HCT116 (cell line): ENCODE data around the gene TMEM191C. TPM values are rescaled to one million over a fixed set of nuclear protein-coding genes. Genes with fewer than 3 reads are reported as not detected.
"Not testable (repeated sequence)": the region's sequence is repeated elsewhere in the genome, so short reads cannot be mapped to it uniquely, and the experiment has no call there.

ENCODE experiments used
- ATAC-seq: fragments of 200-7000 bp; cut with Tn5 transposase; 2 replicates; pipeline ENCODE4 v1.9.1; 2020; ENCODE audit warnings: mild to moderate bottlenecking, moderate library complexity
- Bru-seq: library from RNA; stranded (reverse); fragments of 400-500 nt; gene quantifications from one replicate; lab custom pipeline; 2021; lab: Mats Ljungman, UMichigan
- BruChase-seq, 2 experiments: library from RNA; stranded (reverse); fragments of 400-500 nt; gene quantifications; one replicate each; lab custom pipeline; 2021; lab: Mats Ljungman, UMichigan
- BruUV-seq: library from RNA; stranded (reverse); fragments of 400-500 nt; replicated peaks from 2 replicates; lab custom pipeline; 2021; lab: Mats Ljungman, UMichigan
- CTCF ChIA-PET: fragments of 300-600 bp; sonication (Branson Sonifier 250); formaldehyde crosslinking; loops from one replicate; lab custom pipeline; 2021; ENCODE audit warnings: antibody characterized with exemption; lab: Charles Lee
- POLR2A ChIA-PET: fragments of 300-600, 350-600 bp; sonication (Branson Sonifier 250); formaldehyde crosslinking; loops from one replicate; lab custom pipeline; 2021; ENCODE audit warnings: antibody characterized with exemption; lab: Charles Lee
- RAD21 ChIA-PET, 2 experiments: fragments of 300-600 bp; sonication (Branson Sonifier 250); formaldehyde crosslinking; loops; one replicate each; lab custom pipeline; 2023; ENCODE audit warnings: low total read pairs in 2 of 2; ENCODE audit not compliant: uncharacterized antibody in 2 of 2, unreplicated experiment in 2 of 2, low non-redundant PET in 1 of 2; lab: Charles Lee
- DNase-seq: peaks from one replicate; pipeline ENCODE4 v3.0.0-alpha.2; 2010; ENCODE audit warnings: low read depth, low spot score
- H2AFZ ChIP-seq: fragments of 200-600 bp; shearing (Covaris generic), sonication (generic); 2 replicates; pipeline ENCODE4 v1.6.1; 2017; ENCODE audit warnings: low read depth, mixed run types, mixed read lengths, antibody characterized with exemption, low read length; ENCODE audit not compliant: poor library complexity, severe bottlenecking
- H3K27ac ChIP-seq: 2 replicates; pipeline ENCODE4 v1.5.1; 2012; ENCODE audit warnings: low read depth, low read length
- H3K27me3 ChIP-seq: fragments of 200-600 bp; sonication (generic); 2 replicates; pipeline ENCODE4 v1.6.1; 2016; ENCODE audit warnings: mixed run types, low read length, mixed read lengths; ENCODE audit not compliant: insufficient read depth
- H3K36me3 ChIP-seq, 2 experiments: fragments of 200-500 bp in 1 of 2; fragments of 200-600 bp in 1 of 2; sonication (Bioruptor generic) in 1 of 2; sonication (generic) in 1 of 2; 2 replicates each; pipeline versions ENCODE4 v1.5.1 to v1.6.1; 2014 to 2016; ENCODE audit warnings: low read length in 2 of 2, inconsistent platforms in 1 of 2, mixed read lengths in 1 of 2, mixed run types in 1 of 2; ENCODE audit not compliant: insufficient read depth in 2 of 2, control insufficient read depth in 1 of 2
- H3K4me1 ChIP-seq, 2 experiments: fragments of 200-600 bp in 1 of 2; sonication (generic) in 1 of 2; 2 replicates each; pipeline versions ENCODE4 v1.5.1 to v1.6.1; 2012 to 2017; ENCODE audit warnings: low read length in 2 of 2, inconsistent platforms in 1 of 2, mild to moderate bottlenecking in 1 of 2, mixed read lengths in 1 of 2, mixed run types in 1 of 2, moderate library complexity in 1 of 2; ENCODE audit not compliant: insufficient read depth in 2 of 2, control insufficient read depth in 1 of 2
- H3K4me2 ChIP-seq: fragments of 200-600 bp; sonication (generic); 2 replicates; pipeline ENCODE4 v1.6.1; 2017; ENCODE audit warnings: mixed run types, low read length, mixed read lengths
- H3K4me3 ChIP-seq, 2 experiments: fragments of 200-600 bp in 1 of 2; sonication (generic) in 1 of 2; replicated peaks in 1 of 2; 2 replicates each; pipeline ENCODE4 v1.5.1; 2011 to 2016; ENCODE audit warnings: low read length in 2 of 2, control low read depth in 1 of 2, low read depth in 1 of 2, mild to moderate bottlenecking in 1 of 2, mixed read lengths in 1 of 2, mixed run types in 1 of 2
- H3K79me2 ChIP-seq: fragments of 200-600 bp; sonication (generic); 2 replicates; pipeline ENCODE4 v1.6.1; 2017; ENCODE audit warnings: mild to moderate bottlenecking, mixed run types, low read length, moderate library complexity, mixed read lengths; ENCODE audit not compliant: insufficient read depth
- H3K9ac ChIP-seq: fragments of 200-600 bp; sonication (generic); 2 replicates; pipeline ENCODE4 v1.6.1; 2016; ENCODE audit warnings: low read length, mixed read lengths
- H3K9me2 ChIP-seq: fragments of 200-600 bp; sonication (generic), shearing (Covaris generic); 2 replicates; pipeline ENCODE4 v1.6.1; 2017; ENCODE audit warnings: mixed run types, mild to moderate bottlenecking, moderate library complexity; ENCODE audit not compliant: insufficient read depth
- H3K9me3 ChIP-seq, 2 experiments: fragments of 200-500 bp in 1 of 2; fragments of 200-600 bp in 1 of 2; sonication (Bioruptor generic) in 1 of 2; sonication (generic) in 1 of 2; 2 replicates each; pipeline ENCODE4 v1.6.1; 2014 to 2017; ENCODE audit warnings: low read length in 2 of 2, mixed read lengths in 2 of 2, inconsistent platforms in 1 of 2, low read depth in 1 of 2, mild to moderate bottlenecking in 1 of 2, mixed run types in 1 of 2, moderate library complexity in 1 of 2; ENCODE audit not compliant: control insufficient read depth in 1 of 2, insufficient read depth in 1 of 2
- H4K20me1 ChIP-seq: fragments of 200-600 bp; sonication (generic), shearing (Covaris generic); 2 replicates; pipeline ENCODE4 v1.6.1; 2017; ENCODE audit warnings: mixed run types, mild to moderate bottlenecking, moderate library complexity; ENCODE audit not compliant: insufficient read depth
- intact Hi-C: fragments of 100-400 bp; cut with micrococcal nuclease; formaldehyde crosslinking; loops from 2 replicates; pipeline ENCODE4 v1.10.0; 2022
- long read RNA-seq: library from polyadenylated mRNA; unstranded; transcript quantifications from one replicate; pipeline ENCODE4 v2.0.0, GENCODE V29; 2021; ENCODE audit not compliant: unreplicated experiment
- polyA plus RNA-seq: library from polyadenylated mRNA; unstranded; fragments of >200 nt; gene quantifications from 2 replicates; pipeline ENCODE4 v1.2.1, GENCODE V29; 2012; ENCODE audit warnings: missing spikeins
- total RNA-seq: library from RNA; stranded (reverse); gene quantifications from one replicate; pipeline ENCODE4 v1.2.1, GENCODE V29; 2021; ENCODE audit not compliant: unreplicated experiment

Gene TMEM191C
- total RNA-seq (3.1 TPM), Bru-seq, nascent RNA (percentile 25 among the genes with signal in this experiment), BruChase-seq, experiment 1, labeled RNA remaining after a 6-hour chase (percentile 31 among the genes with signal in this experiment), BruChase-seq, experiment 2, labeled RNA remaining after a 2-hour chase (percentile 17 among the genes with signal in this experiment)
- 3.7 and 4.4 TPM in 2 replicates for polyA plus RNA-seq
- long read RNA-seq, partial matches to known transcripts = 3 of 7 reads
- long read RNA-seq, other reads (novel, unspliced or antisense) = 1 of 7 reads

- H3K27me3 ChIP-seq, RAD21 ChIA-PET, H4K20me1 ChIP-seq, H3K4me1 ChIP-seq, POLR2A ChIA-PET, H3K79me2 ChIP-seq, H2AFZ ChIP-seq, H3K9me2 ChIP-seq, BruUV-seq, CTCF ChIA-PET, DNase-seq, H3K9me3 ChIP-seq, H3K9ac ChIP-seq, H3K36me3 ChIP-seq, ATAC-seq, intact Hi-C loops: not testable (repeated sequence)
- Histone ChIP-seq H3K4me2 (peak within 1 kb of the TSS; percentile 43), H3K27ac (0 out of 2 replicates have a peak within 1 kb of the TSS, but pooled peaks have one; percentile 35), H3K4me3 (peak within 1 kb of the TSS; percentile 5 to 23; a peak in 1 of 4 replicates)
Observed at GRCh38 chr22:21467337-21468193, at the start of gene TMEM191C. TMEM191C (plus strand) TSS chr22:21467387; CDS start chr22:21467460, 73 bp downstream.

- H3K4me2 ChIP-seq = peak overlapping the region; percentile 54
- POLR2A ChIA-PET, H3K9me2 ChIP-seq, DNase-seq, RAD21 ChIA-PET, H2AFZ ChIP-seq, H3K9me3 ChIP-seq, H3K27me3 ChIP-seq, CTCF ChIA-PET, H3K4me1 ChIP-seq, H3K79me2 ChIP-seq, H4K20me1 ChIP-seq, intact Hi-C loops, H3K36me3 ChIP-seq, BruUV-seq: not testable (repeated sequence)
- peak overlapping the region; percentile 35; the same call in 1 of the 2 replicates for H3K27ac ChIP-seq
- peak overlapping the region; percentile 46 to 50; a peak in 3 of 4 replicates for H3K4me3 ChIP-seq
- peak overlapping the region; percentile 45 for H3K9ac ChIP-seq
- ATAC-seq = peak; percentile 57
Observed at GRCh38 chr22:21417853-21418252, 49.3 kb upstream of the TMEM191C start.

GRCh38 chr22:21418974-21419638, 48.1 kb upstream of the TMEM191C start:
- H3K9ac ChIP-seq, H4K20me1 ChIP-seq, H3K4me2 ChIP-seq, H3K4me1 ChIP-seq, POLR2A ChIA-PET, CTCF ChIA-PET, H3K9me2 ChIP-seq, H3K4me3 ChIP-seq, DNase-seq, H3K36me3 ChIP-seq, H3K27me3 ChIP-seq, intact Hi-C loops, H2AFZ ChIP-seq, H3K27ac ChIP-seq, ATAC-seq, H3K9me3 ChIP-seq, RAD21 ChIA-PET, H3K79me2 ChIP-seq: not testable (repeated sequence)
- TSS peak; percentile 84 for BruUV-seq

- H3K4me1 ChIP-seq, H3K27ac ChIP-seq, H3K4me2 ChIP-seq, H2AFZ ChIP-seq, CTCF ChIA-PET, H3K27me3 ChIP-seq, H3K4me3 ChIP-seq, H3K9me3 ChIP-seq, H4K20me1 ChIP-seq, intact Hi-C loops, ATAC-seq, BruUV-seq, POLR2A ChIA-PET, H3K36me3 ChIP-seq, DNase-seq, H3K9me2 ChIP-seq, RAD21 ChIA-PET, H3K79me2 ChIP-seq, H3K9ac ChIP-seq: not testable (repeated sequence)
Observed at GRCh38 chr22:21420180-21420763, 46.9 kb upstream of the TMEM191C start.
